Adipocyte (in vitro differentiated cells): ENCODE data around the gene ANKRD11.
"Not testable (repeated sequence)": the region's sequence is repeated elsewhere in the genome, so short reads cannot be mapped to it uniquely, and the experiment has no call there.

Experiments used
- DNase-seq: peaks from one replicate; pipeline ENCODE4 v3.0.0-alpha.2; 2015; ENCODE audit warnings: low read depth
- H3K27me3 ChIP-seq: replicated peaks from 2 replicates; pipeline ENCODE4 v1.7.0; 2013; ENCODE audit warnings: mild to moderate bottlenecking, low read length, moderate library complexity; ENCODE audit not compliant: control insufficient read depth, insufficient read depth
- H3K36me3 ChIP-seq: 2 replicates; pipeline ENCODE4 v1.7.0; 2013; ENCODE audit warnings: low read length, mild to moderate bottlenecking, moderate library complexity; ENCODE audit not compliant: control insufficient read depth, insufficient read depth, severe bottlenecking
- H3K4me1 ChIP-seq: 2 replicates; pipeline ENCODE4 v1.7.0; 2013; ENCODE audit warnings: mild to moderate bottlenecking, low read length, moderate library complexity; ENCODE audit not compliant: control insufficient read depth, insufficient read depth
- H3K4me3 ChIP-seq: 2 replicates; pipeline ENCODE4 v1.7.0; 2013; ENCODE audit warnings: mild to moderate bottlenecking, low read length, moderate library complexity
- H3K9ac ChIP-seq: 2 replicates; pipeline ENCODE4 v1.7.0; 2013; ENCODE audit warnings: mild to moderate bottlenecking, low read length, moderate library complexity
- H3K9me3 ChIP-seq: 2 replicates; pipeline ENCODE4 v1.7.0; 2013; ENCODE audit warnings: mild to moderate bottlenecking, low read length, moderate library complexity; ENCODE audit not compliant: control insufficient read depth

The ANKRD11 gene

GRCh38 chr16:89246383-89246902 lies 243.9 kb downstream of the ANKRD11 start:
- Histone ChIP-seq H3K4me1 (peaks cover 13% of the 10 kb centered on the region), H3K36me3 (no peaks in the 10 kb centered on the region), H3K4me3 (peak overlapping the region; percentile 69), H3K27me3 (no peaks in the 10 kb centered on the region), H3K9ac (peak overlapping the region; percentile 63), H3K9me3 (peaks cover 4% of the 10 kb centered on the region)
- DNase-seq, result no peak

GRCh38 chr16:89244754-89245153 lies 245.6 kb downstream of the ANKRD11 start:
- H3K4me1 ChIP-seq, result peaks cover 13% of the 10 kb centered on the region
- H3K4me3 ChIP-seq, result no peak overlapping the region
- no peaks in the 10 kb centered on the region for H3K9me3 ChIP-seq
- H3K36me3 ChIP-seq, result no peaks in the 10 kb centered on the region
- no peak for DNase-seq
- H3K9ac ChIP-seq, result no peak overlapping the region
- H3K27me3 ChIP-seq, result no peaks in the 10 kb centered on the region

GRCh38 chr16:89244264-89244663 lies 246.1 kb downstream of the ANKRD11 start:
- not testable (repeated sequence) for H3K4me3 ChIP-seq, H3K9me3 ChIP-seq, DNase-seq, H3K36me3 ChIP-seq, H3K9ac ChIP-seq, H3K27me3 ChIP-seq
- H3K4me1 ChIP-seq, result peaks cover 13% of the 10 kb centered on the region

- no peak for DNase-seq
- H3K9me3 ChIP-seq, result no peaks in the 10 kb centered on the region
- H3K4me3 ChIP-seq, result no peak overlapping the region
- H3K27me3 ChIP-seq, result no peaks in the 10 kb centered on the region
- no peak overlapping the region for H3K9ac ChIP-seq
- peaks cover 13% of the 10 kb centered on the region for H3K4me1 ChIP-seq
- H3K36me3 ChIP-seq, result no peaks in the 10 kb centered on the region
Measured at GRCh38 chr16:89243664-89244063, 246.7 kb downstream of the ANKRD11 start.

GRCh38 chr16:89242795-89243200 lies 247.6 kb downstream of the ANKRD11 start:
- DNase-seq, result no peak
- Histone ChIP-seq H3K9ac (no peak overlapping the region), H3K4me1 (peaks cover 13% of the 10 kb centered on the region), H3K36me3 (no peaks in the 10 kb centered on the region), H3K27me3 (no peaks in the 10 kb centered on the region), H3K9me3 (no peaks in the 10 kb centered on the region), H3K4me3 (no peak overlapping the region)

GRCh38 chr16:89241187-89242007 lies 249.0 kb downstream of the ANKRD11 start:
- H3K9ac ChIP-seq, result peak overlapping the region; percentile 96
- H3K4me1 ChIP-seq, result peaks cover 8% of the 10 kb centered on the region
- H3K27me3 ChIP-seq, result no peaks in the 10 kb centered on the region
- H3K36me3 ChIP-seq, result no peaks in the 10 kb centered on the region
- peak overlapping the region; percentile 89 for H3K4me3 ChIP-seq
- H3K9me3 ChIP-seq, result no peaks in the 10 kb centered on the region
- peak; percentile 87 for DNase-seq

- no peak for DNase-seq
- no peak overlapping the region for H3K4me3 ChIP-seq
- H3K4me1 ChIP-seq, result peaks cover under 1% of the 10 kb centered on the region
- H3K36me3 ChIP-seq, result peaks cover 15% of the 10 kb centered on the region
- H3K9ac ChIP-seq, result no peak overlapping the region
- no peaks in the 10 kb centered on the region for H3K9me3 ChIP-seq
- H3K27me3 ChIP-seq, result no peaks in the 10 kb centered on the region
Measured at GRCh38 chr16:89237733-89238132, 252.6 kb downstream of the ANKRD11 start.

GRCh38 chr16:89233678-89234490 lies 256.5 kb downstream of the ANKRD11 start:
- H3K4me3 ChIP-seq, result no peak overlapping the region
- no peak overlapping the region for H3K9ac ChIP-seq
- peaks cover 5% of the 10 kb centered on the region for H3K9me3 ChIP-seq
- no peaks in the 10 kb centered on the region for H3K27me3 ChIP-seq
- peaks cover 11% of the 10 kb centered on the region for H3K4me1 ChIP-seq
- DNase-seq, result no peak
- H3K36me3 ChIP-seq, result peaks cover 45% of the 10 kb centered on the region

- Histone ChIP-seq H3K4me1 (peaks cover 11% of the 10 kb centered on the region), H3K9ac (no peak overlapping the region), H3K27me3 (no peaks in the 10 kb centered on the region), H3K36me3 (peaks cover 62% of the 10 kb centered on the region), H3K4me3 (no peak overlapping the region), H3K9me3 (peaks cover 23% of the 10 kb centered on the region)
- no peak for DNase-seq
Measured at GRCh38 chr16:89232107-89232506, 258.3 kb downstream of the ANKRD11 start.

- Histone ChIP-seq H3K36me3 (peaks cover 81% of the 10 kb centered on the region), H3K4me3 (no peak overlapping the region), H3K9ac (no peak overlapping the region), H3K27me3 (no peaks in the 10 kb centered on the region), H3K9me3 (peaks cover 31% of the 10 kb centered on the region), H3K4me1 (peaks cover 11% of the 10 kb centered on the region)
- no peak for DNase-seq
Measured at GRCh38 chr16:89230255-89230654, 260.1 kb downstream of the ANKRD11 start.

- H3K36me3 ChIP-seq, result peaks cover 85% of the 10 kb centered on the region
Measured at GRCh38 chr16:89224665-89225064, 265.7 kb downstream of the ANKRD11 start.

More at GRCh38 chr16:89224665-89225064, 265.7 kb downstream of the ANKRD11 start:
- Histone ChIP-seq H3K9me3 (peaks cover 31% of the 10 kb centered on the region), H3K4me1 (no peaks in the 10 kb centered on the region), H3K9ac (no peak overlapping the region), H3K4me3 (no peak overlapping the region), H3K27me3 (no peaks in the 10 kb centered on the region)
- no peak for DNase-seq
